OCI-LY3 (cell line): Measurements from ENCODE around the gene COMMD3.

Experiments used
- EZH2phosphoT487 ChIP-seq: fragments of 200-600 bp; shearing (Covaris generic); IDR thresholded peaks from 2 replicates; pipeline ENCODE4 v1.6.1; 2018; ENCODE audit warnings: antibody characterized with exemption, mixed run types, low read depth
- TF ChIP-seq, protein P1 (sequence below): fragments of 200-600, 300-600 bp; sonication (generic); IDR thresholded peaks from 2 replicates; pipeline ENCODE4 v1.5.1; 2014; ENCODE audit warnings: antibody characterized with exemption, low read length, low read depth

DNA sequence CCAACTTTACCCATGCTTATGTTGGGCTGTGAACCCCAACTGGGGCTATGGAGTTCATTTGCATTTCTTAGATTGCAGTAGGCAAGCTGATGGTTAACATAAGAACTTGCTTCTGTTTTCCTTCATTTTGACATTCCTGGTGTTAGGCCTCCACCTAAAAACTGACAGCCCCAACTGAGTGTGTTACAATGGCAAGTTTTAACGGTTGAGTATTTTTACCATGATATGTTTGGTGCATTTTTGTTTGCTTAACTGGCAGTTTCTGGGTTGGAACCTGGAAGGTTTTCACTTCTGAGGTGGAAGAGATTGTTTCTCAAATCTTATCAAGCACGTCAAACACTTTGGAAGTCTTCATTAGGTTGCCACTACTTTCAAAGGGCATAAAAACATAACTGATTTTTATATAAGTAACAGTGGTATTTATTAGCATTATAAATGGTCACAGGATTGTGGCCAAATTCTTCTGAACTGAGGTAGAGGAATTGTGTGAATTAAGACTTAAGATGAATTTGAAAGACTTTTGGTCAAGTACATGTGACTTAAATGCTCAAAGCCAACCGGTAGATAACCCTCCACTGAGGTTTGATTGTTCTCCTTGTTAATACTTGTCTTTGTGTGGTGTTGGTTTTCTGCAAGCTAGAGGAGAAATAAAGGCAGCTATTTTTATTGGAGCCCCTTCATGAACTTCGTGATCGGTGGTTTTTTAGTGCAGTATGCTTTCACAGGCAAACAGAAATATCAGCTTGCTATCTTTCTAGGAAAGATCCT lies 7.5 kb downstream of the COMMD3 start:
- TF ChIP-seq, protein P1, sequence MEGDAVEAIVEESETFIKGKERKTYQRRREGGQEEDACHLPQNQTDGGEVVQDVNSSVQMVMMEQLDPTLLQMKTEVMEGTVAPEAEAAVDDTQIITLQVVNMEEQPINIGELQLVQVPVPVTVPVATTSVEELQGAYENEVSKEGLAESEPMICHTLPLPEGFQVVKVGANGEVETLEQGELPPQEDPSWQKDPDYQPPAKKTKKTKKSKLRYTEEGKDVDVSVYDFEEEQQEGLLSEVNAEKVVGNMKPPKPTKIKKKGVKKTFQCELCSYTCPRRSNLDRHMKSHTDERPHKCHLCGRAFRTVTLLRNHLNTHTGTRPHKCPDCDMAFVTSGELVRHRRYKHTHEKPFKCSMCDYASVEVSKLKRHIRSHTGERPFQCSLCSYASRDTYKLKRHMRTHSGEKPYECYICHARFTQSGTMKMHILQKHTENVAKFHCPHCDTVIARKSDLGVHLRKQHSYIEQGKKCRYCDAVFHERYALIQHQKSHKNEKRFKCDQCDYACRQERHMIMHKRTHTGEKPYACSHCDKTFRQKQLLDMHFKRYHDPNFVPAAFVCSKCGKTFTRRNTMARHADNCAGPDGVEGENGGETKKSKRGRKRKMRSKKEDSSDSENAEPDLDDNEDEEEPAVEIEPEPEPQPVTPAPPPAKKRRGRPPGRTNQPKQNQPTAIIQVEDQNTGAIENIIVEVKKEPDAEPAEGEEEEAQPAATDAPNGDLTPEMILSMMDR = no peak
- no peak for TF ChIP-seq EZH2phosphoT487
